Measurements from ENCODE around the gene LRCOL1. TPM values are rescaled to one million over a fixed set of nuclear protein-coding genes. Genes with fewer than 3 reads are reported as not detected.

The LRCOL1 gene
- total RNA-seq, 2 donors from 2014 or later = not detected

DNA sequence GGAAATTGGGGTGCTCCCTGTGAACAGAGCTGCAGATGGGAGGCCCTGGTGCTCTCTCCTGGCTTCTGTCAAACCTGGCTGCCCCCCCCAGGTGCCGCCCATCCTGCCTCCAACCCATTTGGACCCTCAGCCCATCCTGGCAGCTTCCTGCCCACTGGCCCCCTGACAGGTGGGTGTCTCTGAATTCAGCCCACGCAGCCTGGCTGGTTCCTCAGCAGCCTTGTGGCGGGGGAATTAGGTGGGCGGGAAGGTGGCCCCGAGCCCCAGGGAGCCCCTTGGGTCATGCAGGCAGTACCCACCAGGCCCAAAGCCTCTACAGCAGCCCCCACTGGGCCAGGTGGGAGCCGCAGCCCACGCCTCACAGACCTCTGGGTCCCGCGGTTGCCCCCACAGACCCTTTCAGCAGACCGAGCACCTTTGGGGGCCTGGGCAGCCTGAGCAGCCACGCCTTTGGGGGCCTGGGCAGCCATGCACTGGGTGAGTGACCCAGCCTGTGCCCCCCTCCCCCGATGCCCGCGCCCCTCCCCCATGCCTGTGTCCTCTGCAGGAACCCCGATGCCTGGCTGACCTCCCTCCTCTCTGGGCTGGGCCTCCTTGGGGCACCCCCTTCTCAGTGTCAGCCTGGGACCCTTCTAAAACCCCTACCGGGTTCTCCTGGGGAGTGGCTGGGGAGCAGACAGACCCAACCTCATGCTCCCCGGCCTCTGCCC lies 28.9 kb downstream of the LRCOL1 start:
- Mint-ChIP-seq H3K36me3 (ENCODE audit: low read depth) (peaks cover 35% of the 10 kb centered on the region), H3K4me1 (peaks cover 3% of the 10 kb centered on the region), H3K9me3 (no peaks in the 10 kb centered on the region), H3K4me3 (peak overlapping the region; percentile 31), H3K27ac (no peak overlapping the region), H3K27me3 (ENCODE audit: insufficient read depth) (peaks cover 50% of the 10 kb centered on the region)
- no peak for DNase-seq
- Histone ChIP-seq H3K4me1 (ENCODE audit: control insufficient read depth, insufficient read depth, low read length) (no peaks in the 10 kb centered on the region), H3K9ac (ENCODE audit: extremely low read depth, low read length, poor library complexity, severe bottlenecking) (no peak overlapping the region), H3K9me3 (ENCODE audit: control insufficient read depth, low read length) (no peaks in the 10 kb centered on the region), H3K27me3 (ENCODE audit: control insufficient read depth, insufficient read depth, low read length, poor library complexity, severe bottlenecking) (peaks cover 54% of the 10 kb centered on the region), H3K27ac (ENCODE audit: low read depth, low read length) (no peak overlapping the region), H3K36me3 (ENCODE audit: control insufficient read depth, insufficient read depth, low read length) (peaks cover 9% of the 10 kb centered on the region), H3K4me3 (ENCODE audit: low read length) (no peak overlapping the region)
- TF ChIP-seq, protein P1, sequence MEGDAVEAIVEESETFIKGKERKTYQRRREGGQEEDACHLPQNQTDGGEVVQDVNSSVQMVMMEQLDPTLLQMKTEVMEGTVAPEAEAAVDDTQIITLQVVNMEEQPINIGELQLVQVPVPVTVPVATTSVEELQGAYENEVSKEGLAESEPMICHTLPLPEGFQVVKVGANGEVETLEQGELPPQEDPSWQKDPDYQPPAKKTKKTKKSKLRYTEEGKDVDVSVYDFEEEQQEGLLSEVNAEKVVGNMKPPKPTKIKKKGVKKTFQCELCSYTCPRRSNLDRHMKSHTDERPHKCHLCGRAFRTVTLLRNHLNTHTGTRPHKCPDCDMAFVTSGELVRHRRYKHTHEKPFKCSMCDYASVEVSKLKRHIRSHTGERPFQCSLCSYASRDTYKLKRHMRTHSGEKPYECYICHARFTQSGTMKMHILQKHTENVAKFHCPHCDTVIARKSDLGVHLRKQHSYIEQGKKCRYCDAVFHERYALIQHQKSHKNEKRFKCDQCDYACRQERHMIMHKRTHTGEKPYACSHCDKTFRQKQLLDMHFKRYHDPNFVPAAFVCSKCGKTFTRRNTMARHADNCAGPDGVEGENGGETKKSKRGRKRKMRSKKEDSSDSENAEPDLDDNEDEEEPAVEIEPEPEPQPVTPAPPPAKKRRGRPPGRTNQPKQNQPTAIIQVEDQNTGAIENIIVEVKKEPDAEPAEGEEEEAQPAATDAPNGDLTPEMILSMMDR (conservative IDR thresholded peaks at IDR 0.05) = no peak
- 76 to 92% methylated on average over 6 to 17 of the region's 17 CpGs for WGBS, 2 experiments (ENCODE audit: insufficient coverage in 1 of 2, insufficient read length in 1 of 2)

DNA sequence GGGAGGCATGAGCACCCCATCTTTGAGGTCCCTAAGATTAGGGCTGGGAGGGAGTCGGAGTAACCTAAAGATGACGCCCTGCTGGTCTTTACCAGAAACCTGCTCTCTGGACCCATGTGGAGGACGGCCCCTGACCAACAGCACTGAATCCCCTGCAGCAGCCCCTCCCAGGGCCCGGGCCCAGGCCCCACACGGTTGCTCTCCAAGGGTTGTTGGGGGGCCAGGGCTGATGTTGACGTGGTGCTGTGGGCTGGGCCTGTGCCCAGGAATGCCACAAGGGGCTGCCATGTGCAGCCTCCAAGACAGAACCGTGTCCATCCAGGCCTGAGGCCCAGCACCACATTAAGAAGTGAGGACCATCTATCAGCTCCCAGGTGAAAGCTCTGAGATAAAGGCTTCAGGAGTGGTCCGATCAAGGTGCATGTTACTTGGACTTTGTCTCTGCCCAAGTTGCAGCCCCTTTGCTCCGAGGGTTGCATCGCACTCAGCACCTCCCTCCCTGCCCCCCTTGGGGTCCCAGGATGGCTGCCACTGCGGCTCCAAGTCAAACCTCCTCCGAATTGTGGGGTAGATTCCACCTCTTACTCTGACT lies 29.6 kb downstream of the LRCOL1 start:
- DNase-seq = no peak
- H3K4me3 ChIP-seq (ENCODE audit: low read length) = no peak overlapping the region
- no peak overlapping the region for H3K4me3 Mint-ChIP-seq
- H3K9me3 ChIP-seq (ENCODE audit: control insufficient read depth, low read length) = no peaks in the 10 kb centered on the region
- H3K36me3 Mint-ChIP-seq (ENCODE audit: low read depth) = peaks cover 38% of the 10 kb centered on the region
- H3K9me3 Mint-ChIP-seq = no peaks in the 10 kb centered on the region
- no peak overlapping the region for H3K27ac Mint-ChIP-seq
- peaks cover 9% of the 10 kb centered on the region for H3K36me3 ChIP-seq (ENCODE audit: control insufficient read depth, insufficient read depth, low read length)
- no peak overlapping the region for H3K27ac ChIP-seq (ENCODE audit: low read depth, low read length)
- peaks cover 43% of the 10 kb centered on the region for H3K27me3 Mint-ChIP-seq (ENCODE audit: insufficient read depth)
- WGBS, 2 experiments (ENCODE audit: insufficient coverage in 1 of 2, insufficient read length in 1 of 2) = 92 to 93% methylated on average over 8 to 12 of the region's 12 CpGs
- H3K27me3 ChIP-seq (ENCODE audit: control insufficient read depth, insufficient read depth, low read length, poor library complexity, severe bottlenecking) = peaks cover 47% of the 10 kb centered on the region
- H3K4me1 Mint-ChIP-seq = peaks cover 3% of the 10 kb centered on the region
- H3K9ac ChIP-seq (ENCODE audit: extremely low read depth, low read length, poor library complexity, severe bottlenecking) = no peak overlapping the region
- TF ChIP-seq, protein P1 (conservative IDR thresholded peaks at IDR 0.05) = no peak
- no peaks in the 10 kb centered on the region for H3K4me1 ChIP-seq (ENCODE audit: control insufficient read depth, insufficient read depth, low read length)

DNA sequence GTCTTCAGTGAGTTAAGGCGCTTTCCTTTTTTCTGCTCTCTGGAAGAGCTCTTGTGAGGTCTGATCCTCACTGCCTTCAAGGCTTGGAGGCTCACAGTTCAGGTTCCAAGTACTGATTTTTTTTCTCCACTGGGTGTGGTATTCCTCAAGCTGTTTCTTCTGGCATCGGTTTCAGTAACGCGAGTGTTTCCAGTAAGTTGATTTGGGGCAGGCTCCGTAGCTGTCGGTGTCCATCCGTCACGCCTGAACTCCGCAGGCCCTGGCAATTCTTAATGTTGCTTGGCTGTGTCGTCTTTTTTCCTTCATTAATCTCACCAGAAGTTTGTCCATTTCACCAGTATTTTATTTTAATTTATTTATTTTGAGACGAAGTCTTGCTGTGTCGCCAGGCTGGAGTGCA lies 30.6 kb downstream of the LRCOL1 start:
- peaks cover 48% of the 10 kb centered on the region for H3K36me3 Mint-ChIP-seq (ENCODE audit: low read depth)
- H3K4me3 Mint-ChIP-seq = no peak overlapping the region
- Histone ChIP-seq H3K9me3 (ENCODE audit: control insufficient read depth, low read length) (no peaks in the 10 kb centered on the region), H3K36me3 (ENCODE audit: control insufficient read depth, insufficient read depth, low read length) (peaks cover 9% of the 10 kb centered on the region), H3K9ac (ENCODE audit: extremely low read depth, low read length, poor library complexity, severe bottlenecking) (no peak overlapping the region), H3K4me3 (ENCODE audit: low read length) (no peak overlapping the region), H3K27ac (ENCODE audit: low read depth, low read length) (no peak overlapping the region), H3K27me3 (ENCODE audit: control insufficient read depth, insufficient read depth, low read length, poor library complexity, severe bottlenecking) (peaks cover 37% of the 10 kb centered on the region), H3K4me1 (ENCODE audit: control insufficient read depth, insufficient read depth, low read length) (no peaks in the 10 kb centered on the region)
- H3K4me1 Mint-ChIP-seq = peaks cover 3% of the 10 kb centered on the region
- peaks cover 32% of the 10 kb centered on the region for H3K27me3 Mint-ChIP-seq (ENCODE audit: insufficient read depth)
- H3K9me3 Mint-ChIP-seq = no peaks in the 10 kb centered on the region
- TF ChIP-seq, protein P1 (conservative IDR thresholded peaks at IDR 0.05) = no peak
- WGBS, 2 experiments (ENCODE audit: insufficient coverage in 1 of 2, insufficient read length in 1 of 2) = 92 to 96% methylated on average over 12 of the region's 12 CpGs
- H3K27ac Mint-ChIP-seq = no peak overlapping the region
- no peak for DNase-seq

All from endodermal cell (in vitro differentiated cells).